ENCODE results near the gene ABCA7. TPM values are rescaled to one million over a fixed set of nuclear protein-coding genes. Genes with fewer than 3 reads are reported as not detected.
A peak's percentile ranks its signal among the peaks of the same experiment; 100 is the strongest.

Gene ABCA7
- total RNA-seq, 2 experiments from 2014 or later, result 28.3 to 29.3 TPM

- CTCF ChIA-PET, result interaction anchor here (0.8 to 5.2 kb wide), 17 partner anchors 9 to 202 kb away, joined by 3 to 41 read pairs (median 3); partner anchors contain the start of genes ABCA7, CIRBP, CNN2 and RNU6-2
- Mint-ChIP-seq H3K9me3 (no peaks in the 10 kb centered on the region), H3K4me1 (ENCODE audit: low read depth) (peaks cover 29% of the 10 kb centered on the region), H3K36me3 (peaks cover 15% of the 10 kb centered on the region), H3K4me3 (peak within 1 kb of the TSS; percentile 88), H3K27ac (peak within 1 kb of the TSS; percentile 91), H3K27me3 (no peaks in the 10 kb centered on the region)
- intact Hi-C loops (cut with micrococcal nuclease), result loop anchor here (1.0 to 2.0 kb wide), 2 partner anchors 15 to 26 kb away; partner anchors contain the start of gene ABCA7
- POLR2A ChIA-PET, result interaction anchor here (0.6 to 5.1 kb wide), 16 partner anchors 8 to 202 kb away, joined by 3 to 55 read pairs (median 4); partner anchors contain the start of genes ABCA7, CIRBP, CNN2 and GPX4
- peak; percentile 87 for DNase-seq
These were observed 26.9 kb downstream of the ABCA7 start, which contains the start of gene ARHGAP45 for GRCh38 chr19:1066748-1067340. Gene ARHGAP45 (plus strand): TSS chr19:1067167. CDS start chr19:1067406, 239 bp downstream.

- peaks cover 20% of the 10 kb centered on the region for H3K36me3 Mint-ChIP-seq
- DNase-seq, result no peak
- ChIA-PET CTCF (interaction anchor here (0.8 to 5.2 kb wide), 14 partner anchors 9 to 202 kb away, joined by 3 to 41 read pairs (median 6); partner anchors contain the start of genes ABCA7, CIRBP, CNN2 and RNU6-2), POLR2A (interaction anchor here (0.5 to 5.1 kb wide), 14 partner anchors 8 to 201 kb away, joined by 3 to 55 read pairs (median 4); partner anchors contain the start of genes ABCA7, CIRBP, CNN2 and GPX4)
- H3K27ac Mint-ChIP-seq, result peak overlapping the region; percentile 91
- H3K4me3 Mint-ChIP-seq, result peak overlapping the region; percentile 88
- intact Hi-C loops (cut with micrococcal nuclease), result loop anchor here (1.0 to 2.0 kb wide), 2 partner anchors 15 to 27 kb away; partner anchors contain the start of gene ABCA7
- H3K9me3 Mint-ChIP-seq, result no peaks in the 10 kb centered on the region
- peaks cover 34% of the 10 kb centered on the region for H3K4me1 Mint-ChIP-seq (ENCODE audit: low read depth)
- no peaks in the 10 kb centered on the region for H3K27me3 Mint-ChIP-seq
These were observed 27.5 kb downstream of the ABCA7 start for GRCh38 chr19:1067341-1067957.

- Mint-ChIP-seq H3K9me3 (no peaks in the 10 kb centered on the region), H3K27me3 (no peaks in the 10 kb centered on the region), H3K4me3 (peak overlapping the region; percentile 88), H3K4me1 (ENCODE audit: low read depth) (peaks cover 43% of the 10 kb centered on the region), H3K27ac (peak overlapping the region; percentile 91), H3K36me3 (peaks cover 28% of the 10 kb centered on the region)
- peak; percentile 79 for DNase-seq
- intact Hi-C loops (cut with micrococcal nuclease), result loop anchor here (1.0 to 2.0 kb wide), 2 partner anchors 9 to 34 kb away; partner anchors contain the start of gene GPX4
- CTCF ChIA-PET, result interaction anchor here (1.1 to 5.2 kb wide), 8 partner anchors 8 to 42 kb away, joined by 3 to 41 read pairs (median 12); partner anchors contain the start of genes ABCA7 and CNN2
- POLR2A ChIA-PET, result interaction anchor here (0.5 to 5.1 kb wide), 11 partner anchors 8 to 201 kb away, joined by 3 to 55 read pairs (median 6); partner anchors contain the start of genes ABCA7, CIRBP, CNN2 and GPX4
These were observed 28.4 kb downstream of the ABCA7 start for GRCh38 chr19:1068009-1069001.

- Mint-ChIP-seq H3K36me3 (peaks cover 33% of the 10 kb centered on the region), H3K4me1 (ENCODE audit: low read depth) (peaks cover 50% of the 10 kb centered on the region), H3K4me3 (peak overlapping the region; percentile 88), H3K9me3 (no peaks in the 10 kb centered on the region), H3K27ac (peak overlapping the region; percentile 91), H3K27me3 (no peaks in the 10 kb centered on the region)
- ChIA-PET CTCF (no interaction called here), POLR2A (interaction anchor here (5.1 kb wide), 1 partner anchor 11 kb away, joined by 55 read pairs; no protein-coding TSS in a partner anchor)
- peak; percentile 82 for DNase-seq
- intact Hi-C loops (cut with micrococcal nuclease), result loop anchor here (1.0 to 2.0 kb wide), 2 partner anchors 8 to 34 kb away; partner anchors contain the start of gene GPX4
These were observed 29.3 kb downstream of the ABCA7 start for GRCh38 chr19:1069009-1069779.

- Mint-ChIP-seq H3K27me3 (no peaks in the 10 kb centered on the region), H3K27ac (no peak overlapping the region), H3K9me3 (no peaks in the 10 kb centered on the region), H3K4me1 (ENCODE audit: low read depth) (peaks cover 44% of the 10 kb centered on the region), H3K4me3 (no peak overlapping the region), H3K36me3 (peaks cover 36% of the 10 kb centered on the region)
- no peak for DNase-seq
- CTCF ChIA-PET, result no interaction called here
- POLR2A ChIA-PET, result no interaction called here
- intact Hi-C loops (cut with micrococcal nuclease), result no loop called here
These were observed 30.6 kb downstream of the ABCA7 start for GRCh38 chr19:1070576-1070930.

- intact Hi-C loops (cut with micrococcal nuclease), result no loop called here
- H3K27ac Mint-ChIP-seq, result peak overlapping the region; percentile 47
- H3K4me1 Mint-ChIP-seq (ENCODE audit: low read depth), result peaks cover 50% of the 10 kb centered on the region
- DNase-seq, result no peak
- H3K36me3 Mint-ChIP-seq, result peaks cover 42% of the 10 kb centered on the region
- no peaks in the 10 kb centered on the region for H3K27me3 Mint-ChIP-seq
- no peaks in the 10 kb centered on the region for H3K9me3 Mint-ChIP-seq
- CTCF ChIA-PET, result no interaction called here
- POLR2A ChIA-PET, result no interaction called here
- H3K4me3 Mint-ChIP-seq, result peak overlapping the region; percentile 37
These were observed 31.3 kb downstream of the ABCA7 start for GRCh38 chr19:1070931-1071791.

GRCh38 chr19:1072371-1073015 lies 32.6 kb downstream of the ABCA7 start:
- CTCF ChIA-PET, result no interaction called here
- H3K27ac Mint-ChIP-seq, result no peak overlapping the region

GRCh38 chr19:1073063-1073955 lies 33.4 kb downstream of the ABCA7 start:
- ChIA-PET CTCF (no interaction called here), POLR2A (interaction anchor here (0.8 to 1.0 kb wide), 2 partner anchors 16 to 33 kb away, joined by 3 read pairs; no protein-coding TSS in a partner anchor)
- Mint-ChIP-seq H3K9me3 (no peaks in the 10 kb centered on the region), H3K27me3 (no peaks in the 10 kb centered on the region), H3K27ac (peak overlapping the region; percentile 23), H3K4me1 (ENCODE audit: low read depth) (peaks cover 64% of the 10 kb centered on the region), H3K36me3 (peaks cover 52% of the 10 kb centered on the region), H3K4me3 (no peak overlapping the region)
- DNase-seq, result peak; percentile 16
- intact Hi-C loops (cut with micrococcal nuclease), result no loop called here

More at GRCh38 chr19:1072371-1073015, 32.6 kb downstream of the ABCA7 start:
- peaks cover 48% of the 10 kb centered on the region for H3K36me3 Mint-ChIP-seq
- peak; percentile 9 for DNase-seq
- peaks cover 57% of the 10 kb centered on the region for H3K4me1 Mint-ChIP-seq (ENCODE audit: low read depth)
- intact Hi-C loops (cut with micrococcal nuclease), result no loop called here
- POLR2A ChIA-PET, result interaction anchor here (0.6 to 1.0 kb wide), 3 partner anchors 17 to 68 kb away, joined by 3 read pairs; no protein-coding TSS in a partner anchor
- no peaks in the 10 kb centered on the region for H3K27me3 Mint-ChIP-seq
- H3K9me3 Mint-ChIP-seq, result no peaks in the 10 kb centered on the region
- no peak overlapping the region for H3K4me3 Mint-ChIP-seq

- ChIA-PET CTCF (interaction anchor here (1.0 kb wide), 1 partner anchor 39 kb away, joined by 6 read pairs; no protein-coding TSS in a partner anchor), POLR2A (interaction anchor here (0.9 to 3.3 kb wide), 2 partner anchors 13 to 29 kb away, joined by 3 to 18 read pairs; partner anchors contain the start of gene GPX4)
- DNase-seq, result no peak
- no peaks in the 10 kb centered on the region for H3K9me3 Mint-ChIP-seq
- intact Hi-C loops (cut with micrococcal nuclease), result no loop called here
- H3K36me3 Mint-ChIP-seq, result peaks cover 49% of the 10 kb centered on the region
- H3K4me1 Mint-ChIP-seq (ENCODE audit: low read depth), result peaks cover 59% of the 10 kb centered on the region
- no peaks in the 10 kb centered on the region for H3K27me3 Mint-ChIP-seq
- peak overlapping the region; percentile 49 for H3K27ac Mint-ChIP-seq
- peak overlapping the region; percentile 43 for H3K4me3 Mint-ChIP-seq
These were observed 34.1 kb downstream of the ABCA7 start for GRCh38 chr19:1073956-1074517.
